GM19467 (cell line): ENCODE measurements around the gene ALLC.

Source experiments
- ATAC-seq: cut with Tn5 transposase; IDR thresholded peaks from one replicate; pipeline ENCODE4 v1.9.1; 2021; ENCODE audit warnings: mild to moderate bottlenecking, moderate library complexity; ENCODE audit not compliant: unreplicated experiment

The ALLC gene

DNA sequence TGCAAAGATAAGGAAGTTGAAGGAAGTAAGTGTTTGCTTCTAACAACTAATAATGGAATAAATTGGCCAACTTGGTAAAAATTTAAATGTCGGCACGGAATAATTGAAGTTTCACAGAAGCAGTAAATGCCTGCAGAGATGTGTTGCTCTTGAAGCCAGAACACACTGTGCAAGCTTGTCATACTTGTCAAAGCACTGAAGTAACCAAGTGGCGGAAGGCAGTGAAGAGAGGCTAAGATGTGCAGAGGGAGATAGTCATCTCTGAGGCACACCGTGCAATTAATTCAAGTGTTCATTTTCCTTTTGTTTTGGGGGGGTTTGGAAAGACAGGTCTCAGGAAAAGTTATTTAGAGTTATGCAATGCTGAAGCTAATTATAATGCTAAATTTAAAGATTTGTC is 50.6 kb downstream of the ALLC start:
- ATAC-seq: no peak

DNA sequence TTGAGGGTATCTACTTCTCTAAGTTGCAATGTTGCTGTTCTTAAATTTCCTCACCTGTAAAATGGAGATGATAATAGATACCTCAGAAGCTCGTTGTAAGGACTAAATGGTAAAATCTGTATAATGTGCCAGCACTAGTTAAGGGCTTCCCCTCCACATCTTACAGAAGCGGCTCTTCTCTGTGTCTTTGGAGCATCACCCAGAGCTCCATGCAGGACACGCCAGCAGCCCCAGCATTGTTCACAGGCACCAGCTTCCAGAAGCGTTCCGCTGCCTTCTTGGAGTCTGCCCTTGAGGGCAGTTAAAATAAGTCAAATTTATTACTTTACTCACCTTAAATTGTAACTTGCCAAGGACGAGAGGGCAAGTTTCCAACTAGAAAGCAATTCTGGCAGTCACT is 51.2 kb downstream of the ALLC start:
- ATAC-seq: no peak

GRCh38 chr2:3712424-3712823 is 54.4 kb downstream of the ALLC start:
- ATAC-seq: no peak

GRCh38 chr2:3712831-3713503 is 55.0 kb downstream of the ALLC start:
- ATAC-seq: no peak

GRCh38 chr2:3718679-3719078 is 60.7 kb downstream of the ALLC start:
- no peak for ATAC-seq

GRCh38 chr2:3725002-3725401 is 67.0 kb downstream of the ALLC start:
- no peak for ATAC-seq

DNA sequence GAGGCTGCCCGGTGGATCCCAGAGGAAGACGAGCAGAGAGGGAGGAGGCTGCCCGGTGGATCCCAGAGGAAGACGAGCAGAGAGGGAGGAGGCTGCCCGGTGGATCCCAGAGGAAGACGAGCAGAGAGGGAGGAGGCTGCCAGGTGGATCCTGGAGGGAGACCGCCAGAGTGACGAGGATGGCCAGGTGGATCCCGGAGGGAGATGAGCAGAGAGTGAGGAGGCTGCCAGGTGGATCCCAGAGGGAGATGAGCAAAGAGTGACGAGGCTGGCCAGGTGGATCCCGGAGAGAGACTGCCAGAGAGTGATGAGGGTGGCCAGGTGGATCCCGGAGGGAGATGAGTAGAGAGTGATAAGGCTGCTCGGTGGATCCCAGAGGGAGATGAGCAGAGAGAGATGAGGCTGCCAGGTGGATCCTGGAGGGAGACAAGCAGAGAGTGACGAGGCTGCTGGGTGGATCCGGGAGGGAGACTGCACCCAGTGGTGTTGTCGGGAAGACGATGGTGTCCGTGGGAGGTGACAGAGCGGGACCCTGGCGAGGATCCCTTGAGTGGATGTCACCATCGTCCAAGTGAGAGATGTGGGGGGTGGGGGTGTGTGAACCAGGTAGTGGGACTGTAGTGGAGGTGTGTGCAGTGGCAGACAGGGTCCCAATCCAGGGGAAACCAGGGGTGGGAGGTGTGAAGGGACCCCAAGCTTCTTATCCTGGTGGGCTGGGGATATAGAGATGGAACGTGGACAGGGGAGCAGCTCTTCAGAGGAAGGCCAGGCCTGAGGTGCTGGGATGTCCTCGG is 67.7 kb downstream of the ALLC start:
- no peak for ATAC-seq

- ATAC-seq: no peak
These were observed 68.5 kb downstream of the ALLC start for GRCh38 chr2:3726511-3726910.

DNA sequence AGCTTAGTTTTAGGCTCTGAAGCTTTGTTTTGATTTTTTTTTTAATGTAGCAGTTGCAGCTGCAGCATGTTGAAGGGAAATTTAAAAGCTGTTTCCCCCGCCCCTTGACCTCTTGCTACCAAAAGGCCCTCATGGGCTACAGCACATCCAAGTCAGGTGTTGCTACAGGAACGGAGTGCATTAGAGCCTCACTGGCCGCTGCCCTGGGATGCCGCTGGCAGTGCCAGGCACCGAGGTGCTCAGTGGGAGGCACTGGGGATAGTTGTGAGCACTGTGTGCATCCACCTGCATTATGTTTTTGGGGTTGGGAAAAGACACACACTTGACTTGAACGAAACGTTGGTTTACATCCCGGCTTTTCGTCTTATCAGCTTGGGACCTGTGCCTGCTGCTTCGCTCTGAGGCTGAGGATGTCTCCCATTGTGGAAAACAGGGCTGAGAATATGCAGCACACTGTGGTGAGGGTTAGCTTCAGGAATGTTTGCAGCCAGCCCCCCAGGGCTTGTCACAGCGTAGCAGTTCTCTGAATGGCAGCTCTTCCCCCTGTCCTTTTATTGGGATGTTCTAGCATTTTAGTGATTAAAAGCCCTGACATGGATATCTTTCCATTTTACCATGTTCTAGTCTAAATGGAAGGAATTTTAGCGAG is 69.5 kb downstream of the ALLC start:
- ATAC-seq: no peak

DNA sequence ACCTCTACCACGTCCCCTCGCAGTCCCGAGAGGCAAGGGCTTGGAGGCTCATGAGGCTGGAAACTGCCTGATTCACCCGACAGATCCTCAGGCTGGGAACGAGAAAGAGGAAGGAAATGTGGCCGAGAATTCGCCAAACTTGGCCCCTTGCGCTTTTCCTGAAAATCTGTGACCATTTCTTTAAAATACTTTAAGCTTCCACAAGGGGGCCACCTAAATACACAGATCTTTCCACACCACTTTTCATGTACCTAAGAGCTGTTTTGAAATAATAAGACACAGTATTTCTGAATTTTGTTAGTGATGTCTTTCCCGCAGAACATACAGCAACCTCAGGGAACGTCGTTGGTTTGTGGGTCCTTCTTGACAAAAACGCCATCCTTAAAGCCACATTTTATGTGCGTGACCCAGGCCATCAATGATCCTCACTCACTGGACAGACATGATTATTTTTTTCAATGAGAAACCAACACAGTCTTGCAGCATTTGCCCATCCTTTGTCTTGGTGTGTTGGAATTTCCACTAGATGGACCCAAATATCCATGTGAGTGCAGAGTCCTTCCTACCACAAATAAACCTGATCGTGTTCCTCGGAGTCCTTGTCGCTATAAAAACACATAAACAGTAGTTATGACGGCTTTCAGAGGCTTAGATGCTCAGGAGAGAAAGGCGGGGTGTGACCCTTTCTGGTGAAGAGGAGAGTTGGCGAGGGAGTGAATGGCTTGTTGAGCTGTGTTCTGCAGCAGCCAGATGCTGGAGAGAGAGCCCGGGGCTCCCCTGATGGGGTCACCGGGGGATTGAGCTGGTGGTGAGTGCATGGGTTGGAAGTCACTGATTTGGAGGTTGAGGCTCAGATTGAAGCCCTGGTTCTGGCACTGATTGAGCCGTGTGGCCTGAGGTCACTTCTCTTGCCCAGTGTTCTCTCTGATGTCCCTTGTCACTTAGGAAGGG is 70.4 kb downstream of the ALLC start:
- no peak for ATAC-seq

DNA sequence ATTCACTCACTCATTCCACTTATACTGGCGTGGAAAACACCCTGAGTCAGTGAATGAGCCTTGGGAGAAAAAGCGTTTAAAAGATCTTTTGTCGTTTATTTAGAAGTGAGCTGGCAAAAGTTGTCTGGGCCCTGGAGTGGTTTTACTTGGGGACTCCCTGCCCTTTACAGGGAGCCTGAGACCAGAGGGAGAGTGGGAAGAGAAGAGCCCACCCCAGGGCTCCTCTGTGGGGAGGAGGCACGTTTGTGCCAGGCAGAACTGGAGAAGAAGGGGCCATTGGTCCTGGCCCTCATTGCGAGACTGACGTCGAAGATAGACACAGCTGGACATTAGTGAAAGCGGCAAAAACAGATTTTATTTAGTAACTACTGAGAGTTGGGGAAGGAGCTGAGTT is 71.1 kb downstream of the ALLC start:
- no peak for ATAC-seq

GRCh38 chr2:3729786-3730185 is 71.8 kb downstream of the ALLC start:
- no peak for ATAC-seq

DNA sequence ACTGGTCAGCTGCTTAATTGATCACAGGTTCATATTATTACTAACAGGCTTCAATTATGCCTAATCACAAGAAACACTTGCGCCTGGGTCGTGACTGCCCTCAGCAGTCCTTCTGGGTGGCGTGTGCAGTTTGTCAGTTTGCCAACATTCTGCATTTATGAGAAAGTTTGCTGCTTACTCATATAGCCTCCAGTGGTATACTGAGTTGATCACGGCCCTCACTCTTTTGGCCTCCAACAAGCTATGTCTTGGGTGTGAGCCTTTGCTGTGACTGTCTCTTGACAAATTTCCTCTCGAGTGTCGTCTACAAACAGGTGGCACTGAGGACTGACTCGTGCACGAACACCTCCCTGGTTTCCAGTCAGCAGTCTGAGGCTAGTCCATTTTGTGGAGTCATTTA is 72.6 kb downstream of the ALLC start:
- no peak for ATAC-seq

- ATAC-seq: no peak
These were observed 73.8 kb downstream of the ALLC start for GRCh38 chr2:3731829-3732228.

GRCh38 chr2:3736112-3736511 is 78.1 kb downstream of the ALLC start:
- ATAC-seq: no peak

DNA sequence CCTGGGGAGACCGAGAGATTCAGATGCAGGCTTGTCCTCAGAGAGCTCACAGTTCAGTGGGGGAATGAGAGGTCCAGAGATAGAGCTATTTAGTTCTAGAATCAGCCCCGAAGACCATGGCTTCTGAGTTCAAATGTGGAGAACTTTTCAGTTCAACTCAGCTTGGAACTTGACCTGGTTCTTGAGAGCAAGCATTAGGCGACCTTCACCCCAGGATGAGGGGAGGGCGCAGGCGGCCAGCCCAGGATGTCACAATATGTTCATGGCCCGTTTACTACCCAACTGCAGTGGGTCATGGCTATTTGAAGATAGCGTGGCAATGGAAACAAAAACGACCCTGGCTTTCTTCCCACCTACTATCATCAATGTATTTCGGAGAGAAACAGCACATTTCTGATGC is 79.1 kb downstream of the ALLC start:
- ATAC-seq: no peak

DNA sequence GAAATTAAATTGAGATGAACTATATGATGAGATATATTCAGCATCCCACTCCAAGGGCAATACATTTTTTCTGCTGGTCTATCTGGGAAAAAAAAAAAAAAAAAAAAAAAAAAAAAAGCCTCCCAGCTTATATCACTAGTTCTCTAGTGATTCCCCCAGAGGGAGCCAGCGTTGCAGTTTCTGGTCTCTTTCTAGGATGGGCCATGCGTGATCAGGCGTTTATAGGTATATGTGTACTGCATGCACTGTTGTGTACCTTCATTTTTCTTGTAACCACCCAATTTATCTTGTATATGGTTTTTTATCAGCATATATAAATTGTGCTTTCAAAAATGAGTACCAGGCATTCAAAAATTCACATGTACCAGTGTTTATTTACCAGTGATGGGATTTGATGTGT is 80.5 kb downstream of the ALLC start:
- no peak for ATAC-seq

- ATAC-seq: no peak
These were observed 81.3 kb downstream of the ALLC start for GRCh38 chr2:3739313-3739712.

DNA sequence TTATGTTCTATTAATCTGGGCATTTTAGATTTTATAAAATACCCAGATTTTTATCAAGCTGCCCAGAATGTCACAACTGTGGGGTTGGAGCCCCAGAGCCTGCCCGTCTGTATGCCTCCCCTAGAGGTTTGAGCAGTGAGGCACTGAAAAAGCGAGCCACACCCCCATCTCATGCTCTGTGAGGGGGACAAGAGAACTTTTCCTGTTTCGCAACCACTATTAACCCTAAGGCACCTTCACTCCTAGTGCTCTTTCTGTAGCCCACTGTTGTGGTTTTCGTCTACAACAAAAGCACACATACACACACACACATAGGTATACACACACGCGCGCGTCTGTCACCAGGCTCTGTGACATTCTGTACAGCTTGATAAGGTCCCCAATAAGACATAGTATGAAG is 83.4 kb downstream of the ALLC start:
- ATAC-seq: no peak

GRCh38 chr2:3741867-3742602 is 84.0 kb downstream of the ALLC start:
- no peak for ATAC-seq
